Measurements from ENCODE around the gene KLHDC7B.
"Not testable (repeated sequence)": the region's sequence is repeated elsewhere in the genome, so short reads cannot be mapped to it uniquely, and the experiment has no call there.

The KLHDC7B gene

GRCh38 chr22:50531546-50531961 is 14.1 kb upstream of the KLHDC7B start:
- peak overlapping the region; percentile 71 for H3K27ac ChIP-seq
- TF ChIP-seq CTCF (conservative IDR thresholded peaks at IDR 0.05), result no peak

GRCh38 chr22:50531962-50532674 is 13.6 kb upstream of the KLHDC7B start:
- TF ChIP-seq CTCF (conservative IDR thresholded peaks at IDR 0.05), result no peak
- peak overlapping the region; percentile 71 for H3K27ac ChIP-seq

GRCh38 chr22:50532824-50533796 is 12.6 kb upstream of the KLHDC7B start:
- peak overlapping the region; percentile 71; the same call in 1 of the 2 replicates for H3K27ac ChIP-seq
- TF ChIP-seq CTCF (conservative IDR thresholded peaks at IDR 0.05), result no peak

GRCh38 chr22:50533856-50534711 is 11.6 kb upstream of the KLHDC7B start:
- not testable (repeated sequence) for H3K27ac ChIP-seq

- no peak for TF ChIP-seq CTCF (conservative IDR thresholded peaks at IDR 0.05)
- no peak overlapping the region for H3K27ac ChIP-seq
Measured at GRCh38 chr22:50535113-50535512, 10.6 kb upstream of the KLHDC7B start.

GRCh38 chr22:50536226-50536625 is 9.5 kb upstream of the KLHDC7B start:
- H3K27ac ChIP-seq, result no peak overlapping the region
- TF ChIP-seq CTCF (conservative IDR thresholded peaks at IDR 0.05), result no peak

- TF ChIP-seq CTCF (conservative IDR thresholded peaks at IDR 0.05), result no peak
- no peak overlapping the region for H3K27ac ChIP-seq
Measured at GRCh38 chr22:50537765-50538164, 7.9 kb upstream of the KLHDC7B start.
